Measurements from ENCODE around the gene HECW1.

DNA sequence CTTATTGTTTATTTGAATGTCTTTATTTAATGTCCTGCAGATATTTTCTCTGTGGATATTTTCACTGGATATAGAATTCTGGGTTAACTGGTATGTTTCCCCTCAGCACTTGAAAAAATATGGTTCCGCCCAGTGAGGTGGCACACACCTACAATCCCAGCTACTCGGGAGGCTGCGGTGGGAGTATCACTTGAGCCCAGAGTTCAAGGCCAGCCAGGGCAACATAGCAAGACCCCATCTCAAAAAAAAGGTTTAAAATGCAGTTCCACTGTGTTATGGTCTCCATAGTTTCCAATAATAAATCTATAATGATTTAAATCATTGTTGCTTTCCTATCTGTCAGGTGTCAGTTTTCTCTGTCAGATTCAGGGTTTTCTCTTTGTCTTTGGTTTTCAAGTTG, 305.0 kb downstream of the HECW1 start:
- TF ChIP-seq, protein P1, sequence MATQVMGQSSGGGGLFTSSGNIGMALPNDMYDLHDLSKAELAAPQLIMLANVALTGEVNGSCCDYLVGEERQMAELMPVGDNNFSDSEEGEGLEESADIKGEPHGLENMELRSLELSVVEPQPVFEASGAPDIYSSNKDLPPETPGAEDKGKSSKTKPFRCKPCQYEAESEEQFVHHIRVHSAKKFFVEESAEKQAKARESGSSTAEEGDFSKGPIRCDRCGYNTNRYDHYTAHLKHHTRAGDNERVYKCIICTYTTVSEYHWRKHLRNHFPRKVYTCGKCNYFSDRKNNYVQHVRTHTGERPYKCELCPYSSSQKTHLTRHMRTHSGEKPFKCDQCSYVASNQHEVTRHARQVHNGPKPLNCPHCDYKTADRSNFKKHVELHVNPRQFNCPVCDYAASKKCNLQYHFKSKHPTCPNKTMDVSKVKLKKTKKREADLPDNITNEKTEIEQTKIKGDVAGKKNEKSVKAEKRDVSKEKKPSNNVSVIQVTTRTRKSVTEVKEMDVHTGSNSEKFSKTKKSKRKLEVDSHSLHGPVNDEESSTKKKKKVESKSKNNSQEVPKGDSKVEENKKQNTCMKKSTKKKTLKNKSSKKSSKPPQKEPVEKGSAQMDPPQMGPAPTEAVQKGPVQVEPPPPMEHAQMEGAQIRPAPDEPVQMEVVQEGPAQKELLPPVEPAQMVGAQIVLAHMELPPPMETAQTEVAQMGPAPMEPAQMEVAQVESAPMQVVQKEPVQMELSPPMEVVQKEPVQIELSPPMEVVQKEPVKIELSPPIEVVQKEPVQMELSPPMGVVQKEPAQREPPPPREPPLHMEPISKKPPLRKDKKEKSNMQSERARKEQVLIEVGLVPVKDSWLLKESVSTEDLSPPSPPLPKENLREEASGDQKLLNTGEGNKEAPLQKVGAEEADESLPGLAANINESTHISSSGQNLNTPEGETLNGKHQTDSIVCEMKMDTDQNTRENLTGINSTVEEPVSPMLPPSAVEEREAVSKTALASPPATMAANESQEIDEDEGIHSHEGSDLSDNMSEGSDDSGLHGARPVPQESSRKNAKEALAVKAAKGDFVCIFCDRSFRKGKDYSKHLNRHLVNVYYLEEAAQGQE (IDR thresholded peaks at IDR 0.05; ENCODE audit: insufficient read depth in 1 of 2, low read depth in 2 of 2, low read length in 2 of 2): no peak
- TF ChIP-seq POLR2AphosphoS5 (IDR thresholded peaks at IDR 0.05; ENCODE audit: low read depth, low read length) (no peak), TAF1 (IDR thresholded peaks at IDR 0.05; ENCODE audit: borderline replicate concordance, insufficient read depth, low read length) (no peak), SIN3A (IDR thresholded peaks at IDR 0.05; ENCODE audit: borderline replicate concordance, insufficient read depth, low read length) (no peak), FOXP2 (optimal IDR thresholded peaks at IDR 0.05; ENCODE audit: borderline replicate concordance, extremely low read depth, extremely low read length, insufficient read depth) (no peak)
